ENCODE data around the gene GPD1.
"Not testable (repeated sequence)": the region's sequence is repeated elsewhere in the genome, so short reads cannot be mapped to it uniquely, and the experiment has no call there.

Gene GPD1

DNA sequence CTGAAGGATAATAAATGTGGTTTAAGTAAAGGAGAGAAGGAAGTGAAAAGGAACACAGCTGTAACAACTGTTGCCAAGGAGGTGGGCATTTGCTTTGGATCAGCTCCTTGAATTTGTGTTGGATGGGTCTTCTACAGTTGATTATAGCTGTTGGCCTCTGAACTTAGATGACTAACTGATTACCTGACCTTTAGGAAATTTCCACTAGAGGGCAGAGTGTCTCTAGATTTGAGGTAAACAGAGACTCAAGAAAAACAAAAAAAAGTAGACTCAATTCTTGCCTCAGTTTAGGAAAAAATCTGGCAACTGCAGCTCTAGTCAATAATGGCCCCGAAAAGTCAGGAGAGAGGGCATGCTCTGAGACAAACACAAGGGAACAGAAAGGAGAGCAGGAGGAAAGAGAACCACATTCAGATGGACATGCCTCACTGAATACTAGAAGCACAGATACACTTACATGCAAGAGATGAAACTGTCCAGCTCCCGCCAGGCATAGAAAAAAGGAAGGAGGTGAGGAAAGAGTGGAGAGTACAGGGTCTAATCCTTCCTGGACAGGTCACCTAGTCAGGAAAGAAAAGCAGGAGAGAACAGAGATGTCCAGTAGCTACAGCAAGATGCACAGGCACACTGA is 28.8 kb downstream of the GPD1 start:
- DNase-seq, result no peak

DNA sequence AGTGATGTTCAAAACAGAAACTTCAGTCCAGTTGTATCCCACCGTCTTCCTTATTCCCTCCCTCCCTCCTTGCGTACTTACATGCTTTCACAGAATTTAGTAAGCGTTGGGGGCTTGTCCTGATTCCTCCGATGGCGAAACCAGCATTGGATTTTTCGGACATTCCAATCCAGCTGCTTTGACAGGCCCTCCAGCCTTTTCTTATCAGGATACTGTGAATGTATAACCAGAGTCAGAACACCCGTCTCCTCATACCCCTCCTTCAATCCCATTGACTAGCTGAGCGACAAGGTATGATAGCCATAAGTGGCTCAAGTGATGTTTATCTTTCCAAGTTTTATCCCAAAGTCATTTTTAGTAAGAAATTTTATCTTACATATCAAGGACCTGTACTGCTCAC is 39.2 kb downstream of the GPD1 start:
- DNase-seq, result no peak

DNA sequence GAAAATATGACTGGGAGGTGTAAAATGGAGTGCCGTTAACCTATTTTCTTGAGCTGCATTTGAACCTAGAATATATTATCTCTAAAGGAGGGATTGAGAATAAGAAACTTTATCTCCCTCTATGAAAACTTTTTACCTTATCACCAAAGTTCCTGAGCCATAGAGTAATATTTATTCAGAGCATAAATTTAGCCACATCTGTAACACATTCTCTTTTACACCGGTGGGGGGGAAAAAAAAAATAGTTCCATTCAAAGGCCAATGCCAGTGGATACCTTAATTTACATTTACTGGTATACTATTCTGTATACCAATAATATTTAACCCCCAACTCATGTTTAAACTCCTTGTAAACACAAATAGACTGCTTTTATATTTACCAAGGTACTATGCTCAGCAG is 41.6 kb downstream of the GPD1 start:
- no peak for DNase-seq

DNA sequence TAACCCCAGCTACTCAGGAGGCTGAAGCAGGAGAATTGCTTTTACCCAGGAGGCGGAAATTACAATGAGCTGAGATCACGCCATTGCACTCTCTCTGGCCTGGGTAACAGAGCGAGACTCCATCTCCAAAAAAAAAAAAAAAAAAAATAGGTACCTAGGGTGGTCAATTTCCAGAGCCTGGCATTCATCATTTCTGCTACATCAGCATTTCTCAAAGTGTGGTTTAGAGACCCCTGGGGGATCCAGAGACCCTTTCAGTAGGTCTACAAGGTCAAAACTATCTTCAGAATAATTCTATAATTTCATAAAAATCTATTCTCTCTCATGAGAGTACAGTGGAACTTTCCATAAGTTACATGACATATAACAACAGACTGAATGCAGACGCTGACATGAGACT is 43.5 kb downstream of the GPD1 start:
- no peak for DNase-seq

DNA sequence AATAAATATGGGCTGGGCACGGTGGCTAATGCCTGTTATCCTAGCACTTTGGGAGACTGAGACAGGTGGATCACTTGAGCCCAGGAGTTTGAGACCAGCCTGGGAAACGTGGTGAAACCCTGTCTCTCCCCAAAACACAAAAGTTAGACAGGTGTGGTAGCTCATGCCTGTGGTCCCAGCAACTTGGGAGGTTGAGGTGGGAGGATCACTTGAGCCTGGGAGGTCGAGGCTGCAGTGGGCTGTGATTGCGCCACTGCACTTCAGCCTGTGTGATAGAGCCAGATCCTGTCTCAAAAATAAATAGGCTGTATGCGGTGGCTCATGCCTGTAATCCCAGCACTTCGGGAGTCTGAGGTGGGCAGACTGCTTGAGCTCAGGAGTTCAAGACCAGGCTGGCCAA is 44.2 kb downstream of the GPD1 start:
- DNase-seq, result not testable (repeated sequence)

DNA sequence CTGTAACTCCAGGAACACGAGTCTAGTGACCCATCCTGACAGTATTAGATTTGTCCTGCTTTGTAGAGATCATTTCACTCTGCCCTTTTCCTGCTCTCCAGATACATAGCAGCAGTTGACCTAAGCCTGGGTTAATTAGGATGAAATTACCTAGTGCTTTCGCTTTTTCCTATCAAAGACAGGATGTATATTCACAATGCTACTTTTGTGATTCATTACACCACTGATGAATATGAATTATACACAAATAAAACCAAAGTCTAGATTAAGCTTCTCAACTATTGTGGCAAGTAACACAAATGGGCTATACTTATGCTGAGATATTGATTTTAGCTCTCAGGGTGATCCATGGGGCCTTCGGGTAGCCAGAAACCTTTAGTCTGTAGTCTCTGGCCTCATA is 45.5 kb downstream of the GPD1 start:
- no peak for DNase-seq

DNA sequence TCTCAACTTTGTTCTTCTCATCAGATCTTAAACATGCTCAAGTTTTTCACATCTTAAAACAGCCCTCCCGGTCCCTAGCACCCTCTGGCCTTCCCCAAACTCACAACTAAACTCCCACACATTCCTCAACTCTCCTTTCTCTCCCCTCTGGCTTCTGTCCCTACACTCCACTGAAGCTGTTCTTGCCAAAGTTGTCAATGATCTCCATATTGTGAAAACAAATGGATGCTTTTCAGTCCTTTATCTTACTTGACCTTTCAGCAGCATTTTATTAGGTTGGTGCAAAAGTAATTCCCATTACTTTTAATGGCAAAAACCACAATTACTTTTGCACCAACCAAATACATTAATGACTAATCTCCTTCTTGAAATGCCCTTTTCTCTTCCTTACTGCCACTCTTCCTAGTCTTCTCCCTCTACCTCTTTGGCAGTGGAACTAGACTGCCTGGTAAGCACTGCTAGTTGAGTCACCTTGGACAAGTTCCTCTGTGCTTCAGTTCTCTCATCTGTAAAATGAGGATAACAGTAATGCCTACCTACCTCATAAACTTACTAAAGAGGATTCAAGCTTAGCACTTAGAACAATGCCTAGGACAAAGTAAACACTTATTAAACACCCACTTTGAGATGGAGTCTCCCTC is 47.4 kb downstream of the GPD1 start:
- peak; percentile 61 for DNase-seq

DNA sequence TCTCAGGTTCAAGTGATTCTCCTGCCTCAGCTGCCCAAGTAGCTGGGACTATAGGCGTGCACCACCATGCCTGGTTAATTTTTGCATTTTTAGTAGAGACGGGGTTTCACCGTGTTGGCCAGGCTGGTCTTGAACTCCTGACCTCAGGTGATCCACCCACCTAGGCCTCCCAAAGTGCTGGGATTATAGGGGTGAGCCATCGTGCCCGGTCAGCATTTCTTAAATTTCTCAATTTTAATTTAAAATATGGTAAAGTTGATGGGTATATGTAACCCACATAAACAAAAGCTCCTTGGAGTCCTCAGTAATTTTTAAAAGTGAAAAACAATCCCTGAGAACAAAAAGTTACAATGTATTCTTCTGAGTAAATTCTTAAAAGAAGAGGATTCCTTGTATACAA is 51.1 kb downstream of the GPD1 start:
- DNase-seq, result not testable (repeated sequence)

DNA sequence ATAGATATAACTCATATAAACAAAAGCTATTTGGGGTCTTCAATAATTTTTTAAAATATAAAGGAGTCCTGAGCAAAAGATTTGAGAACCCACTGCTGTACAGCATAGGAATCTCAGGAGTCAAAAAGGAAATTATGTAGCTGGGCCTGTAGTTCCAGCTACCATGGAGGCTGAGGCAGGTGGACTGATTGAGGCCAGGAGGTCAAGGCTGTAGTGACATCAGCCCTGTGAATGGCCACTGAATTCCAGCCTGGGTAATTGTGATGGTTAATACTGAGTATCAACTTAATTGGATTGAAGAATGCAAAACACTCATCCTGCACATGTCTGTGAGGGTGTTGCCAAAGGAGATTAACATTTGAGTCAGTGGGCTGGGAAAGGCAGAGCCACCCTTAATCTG is 52.8 kb downstream of the GPD1 start:
- DNase-seq, result no peak

DNA sequence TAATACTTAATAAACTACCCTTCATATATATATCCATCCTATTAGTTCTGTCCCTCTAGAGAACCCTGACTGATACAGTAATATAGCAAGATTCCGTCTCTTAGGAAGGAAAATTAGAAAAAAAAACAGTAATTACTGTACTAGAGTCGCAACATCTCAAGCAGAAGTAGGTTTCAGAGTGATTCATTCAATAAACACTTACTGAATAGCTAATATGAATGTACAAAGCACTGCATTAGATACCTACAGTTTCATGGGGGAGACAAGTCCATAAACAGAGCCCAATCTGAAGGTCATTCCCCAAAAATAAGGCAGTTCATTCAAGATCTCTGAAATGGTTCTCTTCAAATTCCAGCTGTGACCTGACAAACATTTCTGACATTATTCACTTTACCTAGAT is 53.5 kb downstream of the GPD1 start:
- no peak for DNase-seq

DNA sequence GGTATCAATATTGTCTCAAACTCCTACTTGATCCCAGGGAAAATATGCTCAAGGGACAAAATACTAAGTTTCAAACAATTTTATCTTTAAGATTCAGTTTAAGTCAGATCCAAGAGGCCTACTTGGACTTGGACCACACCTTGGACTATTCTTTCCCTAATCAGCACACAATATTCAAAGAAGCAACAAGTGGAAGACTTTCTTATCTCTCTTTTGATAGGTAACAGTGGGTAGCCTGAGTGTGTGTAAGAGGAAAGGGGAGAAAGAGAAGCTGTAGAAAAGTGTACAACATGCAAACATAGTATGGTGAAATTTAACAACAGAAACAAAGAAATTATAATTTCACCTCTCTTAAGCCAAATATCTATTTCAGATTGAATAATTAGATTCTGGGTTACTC is 56.8 kb downstream of the GPD1 start:
- no peak for DNase-seq
